GM19467 (cell line): ENCODE measurements around the gene SIRPA.

Experiments used
- ATAC-seq: cut with Tn5 transposase; IDR thresholded peaks from one replicate; pipeline ENCODE4 v1.9.1; 2021; ENCODE audit warnings: mild to moderate bottlenecking, moderate library complexity; ENCODE audit not compliant: unreplicated experiment

The SIRPA gene

DNA sequence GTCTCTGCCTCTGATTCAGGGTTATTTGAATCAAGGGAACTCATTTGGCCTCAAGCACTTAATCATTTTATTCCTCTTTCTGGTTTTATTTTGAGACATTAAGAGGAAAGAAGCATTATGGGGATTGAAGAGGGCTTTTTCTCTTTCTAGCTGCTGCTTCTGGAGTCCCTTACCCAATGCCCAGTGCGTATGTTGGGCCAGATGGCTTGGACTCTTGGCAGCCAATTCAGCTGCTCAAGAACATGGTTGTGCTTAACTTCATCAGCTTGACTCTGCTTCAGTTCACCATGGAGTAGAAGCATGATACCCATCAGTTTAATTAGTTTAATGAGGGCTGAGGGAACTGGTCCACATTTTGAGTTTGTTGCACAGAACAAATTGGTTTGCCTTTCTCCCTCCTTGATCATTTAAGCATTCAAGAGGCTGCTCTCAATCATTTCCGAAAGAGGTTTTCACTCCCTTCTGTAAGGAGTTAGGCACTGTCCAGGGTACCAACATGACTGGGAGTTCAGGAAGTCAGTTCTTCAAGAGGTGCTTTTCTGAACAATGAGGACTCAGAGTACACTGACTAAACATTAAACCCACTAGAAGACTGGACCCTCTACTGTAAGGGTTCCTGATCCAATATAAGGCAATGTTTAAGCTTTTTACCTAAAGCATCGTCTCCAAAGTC is 84.0 kb downstream of the SIRPA start:
- ATAC-seq = no peak

- ATAC-seq = no peak
Measured at GRCh38 chr20:1982686-1983085, 87.5 kb downstream of the SIRPA start.

GRCh38 chr20:1983301-1983700 is 88.1 kb downstream of the SIRPA start:
- no peak for ATAC-seq

- ATAC-seq = no peak
Measured at GRCh38 chr20:1987826-1988225, 92.6 kb downstream of the SIRPA start.
